ENCODE results near the gene RNPC3.
"Not testable (repeated sequence)": the region's sequence is repeated elsewhere in the genome, so short reads cannot be mapped to it uniquely, and the experiment has no call there.

Gene RNPC3

DNA sequence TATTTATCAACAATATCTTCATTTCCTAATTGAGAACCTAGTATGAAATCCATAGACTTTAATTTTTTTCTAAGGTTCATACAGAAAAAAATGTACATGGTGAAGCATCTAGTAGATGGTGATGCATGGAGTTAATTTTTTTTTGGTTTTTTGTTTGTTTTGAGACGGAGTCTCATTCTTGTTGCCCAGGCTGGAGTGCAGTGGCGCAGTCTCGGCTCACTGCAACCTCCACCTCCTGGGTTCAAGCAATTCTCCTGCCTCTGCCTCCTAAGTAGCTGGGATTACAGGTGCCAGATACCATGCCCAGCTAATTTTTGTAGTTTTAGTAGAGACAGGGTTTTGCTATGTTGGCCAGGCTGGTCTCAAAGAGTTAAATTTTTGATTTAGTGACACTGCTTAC, 35.6 kb downstream of the RNPC3 start:
- DNase-seq = not testable (repeated sequence)

DNA sequence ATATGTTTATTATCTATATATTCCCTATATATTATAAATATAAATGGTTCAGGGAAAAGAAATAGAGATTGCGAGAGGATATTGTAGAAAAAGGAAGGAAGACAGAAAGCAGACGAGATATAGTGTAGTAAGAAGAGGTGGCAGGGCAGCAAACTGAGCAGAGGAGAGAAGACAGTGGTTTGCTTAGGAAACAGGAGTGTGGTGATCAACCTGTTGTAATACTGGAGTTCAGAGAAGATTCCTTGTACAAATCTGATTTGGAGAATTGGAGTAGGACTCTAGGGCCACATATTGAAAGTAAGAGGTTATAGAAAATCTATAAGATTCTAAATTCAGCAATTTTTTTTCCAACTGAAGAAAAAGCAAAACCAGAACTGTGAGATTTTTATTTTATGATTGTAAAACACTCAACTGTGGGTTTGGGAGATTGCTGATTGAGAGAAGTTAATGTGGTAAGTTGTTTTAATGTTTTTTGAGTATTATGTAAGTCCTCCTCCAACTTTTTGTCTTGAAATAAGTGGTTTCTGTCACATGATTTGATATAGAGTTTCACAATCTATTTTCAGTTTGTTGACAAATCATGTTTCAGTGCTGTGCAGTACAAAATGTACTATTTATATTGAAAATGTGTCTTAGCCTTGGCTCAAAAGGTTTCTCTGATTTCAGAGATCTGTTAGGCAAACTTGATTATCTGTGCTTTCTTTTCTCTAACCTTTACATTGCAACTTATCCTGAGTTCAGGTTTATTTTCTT, 36.3 kb downstream of the RNPC3 start:
- DNase-seq = no peak

DNA sequence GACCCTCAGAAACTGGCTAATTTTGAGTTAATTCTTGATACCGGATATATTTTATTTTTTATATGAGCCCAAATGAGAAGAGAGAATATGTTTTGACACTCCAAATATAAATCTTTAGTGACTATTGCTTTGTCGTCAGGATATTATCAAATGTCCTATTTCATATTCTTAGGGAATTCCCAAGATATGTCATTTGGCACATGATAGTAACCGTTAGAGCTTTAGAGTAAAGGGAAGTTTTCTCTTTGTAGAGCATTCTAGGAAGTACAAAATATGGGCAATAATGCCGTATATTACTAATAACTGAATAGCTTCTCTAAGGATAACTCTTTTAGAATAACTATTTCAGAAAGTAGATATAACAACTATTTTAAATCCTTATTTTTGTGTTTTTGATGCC, 37.6 kb downstream of the RNPC3 start:
- DNase-seq = no peak

GRCh38 chr1:103569493-103569892, 44.0 kb downstream of the RNPC3 start:
- no peak for DNase-seq

DNA sequence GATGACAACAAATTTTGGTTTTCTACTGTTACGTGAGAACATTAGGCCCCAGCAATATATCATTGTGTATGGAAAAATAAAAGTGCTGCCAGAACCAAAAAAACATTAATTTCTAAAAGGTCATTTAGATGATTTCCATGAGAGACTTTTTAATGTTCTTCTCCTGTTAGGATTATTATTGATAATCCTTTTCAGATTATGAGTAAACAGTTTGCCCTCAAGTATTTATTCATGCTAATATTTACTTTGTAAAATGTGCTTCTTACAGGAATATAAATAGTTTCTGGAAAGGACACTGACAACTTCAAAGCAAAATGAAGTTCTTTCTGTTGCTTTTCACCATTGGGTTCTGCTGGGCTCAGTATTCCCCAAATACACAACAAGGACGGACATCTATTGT, 45.8 kb downstream of the RNPC3 start, which contains the start of gene AMY2B:
AMY2B (plus strand) TSS at position 301 of the 400 bp plus-strand sequence; CDS start at position 315, 14 bp downstream.
- not testable (repeated sequence) for DNase-seq

DNA sequence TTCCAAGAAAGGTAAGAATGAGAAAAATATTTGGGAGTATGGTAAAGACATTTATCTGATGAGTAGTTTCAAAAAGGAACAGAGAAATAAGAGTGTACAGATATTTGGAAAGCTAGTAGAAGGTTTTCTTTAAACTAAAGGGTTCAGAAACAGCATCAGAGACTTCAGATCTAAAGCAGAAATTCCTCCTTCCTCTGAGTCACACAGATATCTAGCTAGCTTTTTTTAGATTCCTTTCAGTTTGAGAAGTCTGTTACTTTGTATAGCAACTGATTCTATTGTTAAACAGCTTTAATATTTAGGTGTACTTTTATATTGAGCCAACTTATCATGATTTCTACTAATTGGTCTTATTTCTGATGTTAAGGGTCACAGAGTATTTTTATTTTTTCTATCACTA, 50.6 kb downstream of the RNPC3 start:
- DNase-seq = no peak

- not testable (repeated sequence) for DNase-seq
Observed at GRCh38 chr1:103576784-103577183, 51.3 kb downstream of the RNPC3 start.

- no peak for DNase-seq
Observed at GRCh38 chr1:103582464-103582863, 57.0 kb downstream of the RNPC3 start.

DNA sequence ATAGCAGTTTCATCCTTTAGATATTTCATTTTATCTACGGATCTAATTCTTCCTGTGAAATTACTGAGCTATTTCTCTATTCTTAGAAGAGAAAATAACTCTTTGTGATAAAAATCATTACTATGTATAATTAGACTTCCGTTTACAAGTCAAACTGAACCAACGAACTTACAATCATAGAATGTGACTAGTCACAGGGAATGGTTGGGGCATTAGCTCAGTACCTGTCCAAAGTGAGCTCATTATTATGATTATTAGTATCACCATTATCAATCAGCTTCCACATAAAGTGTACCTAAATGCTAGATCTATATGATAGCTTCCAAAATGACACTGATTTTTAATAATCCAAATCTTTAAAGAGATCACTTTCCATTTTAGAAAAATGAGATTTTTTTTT, 58.4 kb downstream of the RNPC3 start:
- DNase-seq = no peak

GRCh38 chr1:103584537-103584936, 59.0 kb downstream of the RNPC3 start:
- DNase-seq = no peak

DNA sequence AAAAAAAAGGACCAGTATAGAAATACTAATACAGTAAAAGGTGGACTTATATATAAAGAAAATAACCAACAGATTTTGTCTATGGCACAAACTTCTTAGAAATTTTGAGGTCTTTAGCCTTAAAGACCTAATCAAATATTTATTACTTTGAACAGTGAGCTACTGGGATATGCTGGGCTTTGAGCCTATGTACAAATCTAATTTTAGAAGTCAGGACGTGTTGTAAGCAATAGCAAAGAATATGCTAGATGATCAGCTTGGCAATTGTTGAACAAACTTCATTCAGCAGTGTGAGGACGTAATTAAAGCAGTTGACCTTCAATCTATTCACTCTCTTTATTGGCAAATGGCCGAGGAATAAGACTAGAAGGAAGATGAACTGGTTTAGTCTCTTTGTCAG, 77.2 kb downstream of the RNPC3 start:
- DNase-seq = not testable (repeated sequence)
